Measurements from ENCODE around the gene ITGB4. TPM values are rescaled to one million over a fixed set of nuclear protein-coding genes. Genes with fewer than 3 reads are reported as not detected.

The ITGB4 gene
- total RNA-seq, 2 experiments from 2014 or later, result 0.81 to 1.3 TPM

DNA sequence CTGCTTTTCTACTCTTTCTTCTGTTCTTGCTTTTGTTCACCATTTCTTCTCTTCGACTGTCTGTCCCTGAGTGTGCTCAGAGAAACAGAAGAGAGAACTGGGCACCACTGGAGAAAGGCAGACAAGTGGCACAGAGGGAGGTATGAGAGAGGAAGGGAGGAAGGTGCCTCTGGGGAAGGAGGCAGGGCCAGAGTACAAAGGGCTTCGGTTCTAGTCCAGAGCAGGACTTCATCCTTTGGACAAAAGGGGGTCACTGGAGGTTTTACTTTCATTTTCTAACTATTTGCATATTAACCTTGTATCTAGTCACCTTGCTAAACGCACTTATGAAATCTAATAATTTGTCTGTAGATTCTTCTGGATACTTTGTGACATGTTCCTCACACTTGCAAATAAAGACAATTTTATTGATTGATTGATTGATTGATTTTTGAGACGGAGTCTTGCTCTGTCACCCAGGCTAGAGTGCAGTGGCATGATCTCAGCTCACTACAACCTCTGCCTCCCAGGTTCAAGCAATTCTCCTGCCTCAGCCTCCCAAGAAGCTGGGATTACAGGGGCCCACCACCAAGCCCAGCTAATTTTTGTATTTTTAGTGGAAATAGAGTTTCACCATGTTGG lies 13.5 kb downstream of the ITGB4 start:
- no peak overlapping the region for H3K4me3 Mint-ChIP-seq
- POLR2A ChIA-PET, result no interaction called here

DNA sequence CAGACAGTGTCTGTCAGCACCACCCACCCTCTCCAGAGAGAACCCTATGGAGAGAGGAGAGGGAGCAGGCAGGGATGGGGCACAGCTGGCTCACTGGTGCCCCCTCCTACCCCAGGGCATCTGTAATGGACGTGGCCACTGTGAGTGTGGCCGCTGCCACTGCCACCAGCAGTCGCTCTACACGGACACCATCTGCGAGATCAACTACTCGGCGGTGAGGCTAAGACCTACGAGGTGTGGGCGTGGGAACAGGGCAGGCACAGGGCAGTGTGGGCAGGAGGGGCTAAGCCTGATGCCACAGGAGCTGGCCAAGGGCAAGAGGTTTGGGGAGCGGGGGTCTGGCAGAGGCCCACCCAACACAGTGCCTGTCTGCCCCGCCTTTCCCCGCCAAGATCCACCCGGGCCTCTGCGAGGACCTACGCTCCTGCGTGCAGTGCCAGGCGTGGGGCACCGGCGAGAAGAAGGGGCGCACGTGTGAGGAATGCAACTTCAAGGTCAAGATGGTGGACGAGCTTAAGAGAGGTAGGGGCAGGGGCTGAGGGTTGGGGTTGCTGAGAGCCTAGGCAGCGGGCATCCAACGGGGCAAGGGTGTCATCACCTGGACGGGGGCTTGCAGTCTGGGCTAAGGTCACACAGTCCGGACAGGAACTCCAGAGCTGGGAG lies 15.0 kb downstream of the ITGB4 start:
- intact Hi-C loops (cut with DNase I, micrococcal nuclease), result no loop called here

More for the DNA sequence above, 13.5 kb downstream of the ITGB4 start:
- Mint-ChIP-seq H3K27ac (no peak overlapping the region), H3K4me1 (ENCODE audit: low read depth) (peaks cover 5% of the 10 kb centered on the region), H3K9me3 (no peaks in the 10 kb centered on the region), H3K36me3 (ENCODE audit: low read depth) (no peaks in the 10 kb centered on the region), H3K27me3 (no peaks in the 10 kb centered on the region)
- TF ChIP-seq, protein P1, sequence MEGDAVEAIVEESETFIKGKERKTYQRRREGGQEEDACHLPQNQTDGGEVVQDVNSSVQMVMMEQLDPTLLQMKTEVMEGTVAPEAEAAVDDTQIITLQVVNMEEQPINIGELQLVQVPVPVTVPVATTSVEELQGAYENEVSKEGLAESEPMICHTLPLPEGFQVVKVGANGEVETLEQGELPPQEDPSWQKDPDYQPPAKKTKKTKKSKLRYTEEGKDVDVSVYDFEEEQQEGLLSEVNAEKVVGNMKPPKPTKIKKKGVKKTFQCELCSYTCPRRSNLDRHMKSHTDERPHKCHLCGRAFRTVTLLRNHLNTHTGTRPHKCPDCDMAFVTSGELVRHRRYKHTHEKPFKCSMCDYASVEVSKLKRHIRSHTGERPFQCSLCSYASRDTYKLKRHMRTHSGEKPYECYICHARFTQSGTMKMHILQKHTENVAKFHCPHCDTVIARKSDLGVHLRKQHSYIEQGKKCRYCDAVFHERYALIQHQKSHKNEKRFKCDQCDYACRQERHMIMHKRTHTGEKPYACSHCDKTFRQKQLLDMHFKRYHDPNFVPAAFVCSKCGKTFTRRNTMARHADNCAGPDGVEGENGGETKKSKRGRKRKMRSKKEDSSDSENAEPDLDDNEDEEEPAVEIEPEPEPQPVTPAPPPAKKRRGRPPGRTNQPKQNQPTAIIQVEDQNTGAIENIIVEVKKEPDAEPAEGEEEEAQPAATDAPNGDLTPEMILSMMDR (IDR thresholded peaks at IDR 0.05), result no peak
- Histone ChIP-seq H3K4me1 (ENCODE audit: insufficient read depth, low read length) (peaks cover 3% of the 10 kb centered on the region), H3K27ac (ENCODE audit: low read depth in 1 of 2, low read length in 2 of 2) (no peak overlapping the region), H3K27me3 (ENCODE audit: control insufficient read depth in 1 of 2, insufficient read depth in 2 of 2, low read length in 2 of 2) (no peaks in the 10 kb centered on the region), H3K9me3 (ENCODE audit: control insufficient read depth in 1 of 2, insufficient read depth in 1 of 2, low read length in 2 of 2) (no peaks in the 10 kb centered on the region), H3K36me3 (ENCODE audit: insufficient read depth, low read length) (no peaks in the 10 kb centered on the region), H3K4me3 (ENCODE audit: low read length) (no peak overlapping the region)
- ATAC-seq (ENCODE audit: poor library complexity), result no peak
- intact Hi-C loops (cut with DNase I, micrococcal nuclease), result no loop called here
- no peak for DNase-seq
- CTCF ChIA-PET, result interaction anchor here (0.7 to 1.3 kb wide), 2 partner anchors 10 to 15 kb away, joined by 3 to 4 read pairs; no protein-coding TSS in a partner anchor

DNA sequence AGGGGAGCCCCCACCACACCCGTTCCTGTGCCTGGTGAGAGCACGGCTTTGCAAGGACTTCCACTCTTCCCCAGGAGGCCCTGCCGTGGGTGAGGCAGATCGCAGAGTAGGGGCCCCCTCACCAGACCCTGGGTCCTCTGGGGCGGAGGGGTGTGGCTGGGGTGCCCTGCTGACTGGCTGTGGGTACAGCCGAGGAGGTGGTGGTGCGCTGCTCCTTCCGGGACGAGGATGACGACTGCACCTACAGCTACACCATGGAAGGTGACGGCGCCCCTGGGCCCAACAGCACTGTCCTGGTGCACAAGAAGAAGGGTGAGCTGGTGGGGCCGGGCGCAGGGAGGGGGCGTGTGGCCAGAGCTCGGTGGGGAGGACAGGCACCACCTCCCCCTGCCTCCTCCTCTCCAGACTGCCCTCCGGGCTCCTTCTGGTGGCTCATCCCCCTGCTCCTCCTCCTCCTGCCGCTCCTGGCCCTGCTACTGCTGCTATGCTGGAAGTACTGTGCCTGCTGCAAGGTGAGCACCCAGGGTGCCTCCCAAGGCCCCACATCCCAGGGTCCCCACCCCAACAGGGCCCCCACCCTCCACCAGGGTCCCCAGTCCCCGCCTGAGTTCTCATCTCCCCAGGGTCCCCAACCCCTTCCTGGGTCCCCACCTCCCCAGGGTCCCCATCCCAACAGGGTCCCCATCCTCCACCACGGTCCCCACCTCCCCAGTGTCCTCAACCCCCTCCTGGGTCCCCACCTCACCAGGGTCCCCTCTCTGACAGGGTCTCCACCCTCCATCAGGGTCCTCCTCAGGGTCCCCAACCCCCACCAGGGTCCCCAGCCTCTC lies 16.1 kb downstream of the ITGB4 start:
- Mint-ChIP-seq H3K4me3 (no peak overlapping the region), H3K27me3 (no peaks in the 10 kb centered on the region), H3K27ac (no peak overlapping the region), H3K36me3 (ENCODE audit: low read depth) (no peaks in the 10 kb centered on the region), H3K4me1 (ENCODE audit: low read depth) (peaks cover 5% of the 10 kb centered on the region), H3K9me3 (no peaks in the 10 kb centered on the region)
- Histone ChIP-seq H3K36me3 (ENCODE audit: insufficient read depth, low read length) (no peaks in the 10 kb centered on the region), H3K4me3 (ENCODE audit: low read length) (no peak overlapping the region), H3K27ac (ENCODE audit: low read depth in 1 of 2, low read length in 2 of 2) (no peak overlapping the region), H3K9me3 (ENCODE audit: control insufficient read depth in 1 of 2, insufficient read depth in 1 of 2, low read length in 2 of 2) (no peaks in the 10 kb centered on the region), H3K4me1 (ENCODE audit: insufficient read depth, low read length) (peaks cover 3% of the 10 kb centered on the region), H3K27me3 (ENCODE audit: control insufficient read depth in 1 of 2, insufficient read depth in 2 of 2, low read length in 2 of 2) (no peaks in the 10 kb centered on the region)
- ChIA-PET POLR2A (no interaction called here), CTCF (no interaction called here)
- TF ChIP-seq, protein P1 (IDR thresholded peaks at IDR 0.05), result no peak
- intact Hi-C loops (cut with DNase I, micrococcal nuclease), result no loop called here
- DNase-seq, result peak in 1 of 14 experiments; percentile 19
- ATAC-seq (ENCODE audit: poor library complexity), result no peak

More for the DNA sequence above, 15.0 kb downstream of the ITGB4 start:
- peaks cover 3% of the 10 kb centered on the region for H3K4me1 ChIP-seq (ENCODE audit: insufficient read depth, low read length)
- POLR2A ChIA-PET, result no interaction called here
- H3K9me3 ChIP-seq (ENCODE audit: control insufficient read depth in 1 of 2, insufficient read depth in 1 of 2, low read length in 2 of 2), result no peaks in the 10 kb centered on the region
- H3K27me3 ChIP-seq (ENCODE audit: control insufficient read depth in 1 of 2, insufficient read depth in 2 of 2, low read length in 2 of 2), result no peaks in the 10 kb centered on the region
- H3K36me3 Mint-ChIP-seq (ENCODE audit: low read depth), result no peaks in the 10 kb centered on the region
- no peak overlapping the region for H3K27ac ChIP-seq (ENCODE audit: low read depth in 1 of 2, low read length in 2 of 2)
- TF ChIP-seq, protein P1 (IDR thresholded peaks at IDR 0.05), result no peak
- ATAC-seq (ENCODE audit: poor library complexity) (no peak), DNase-seq (no peak)
- H3K4me3 Mint-ChIP-seq, result no peak overlapping the region
- H3K36me3 ChIP-seq (ENCODE audit: insufficient read depth, low read length), result no peaks in the 10 kb centered on the region
- H3K27me3 Mint-ChIP-seq, result no peaks in the 10 kb centered on the region
- H3K9me3 Mint-ChIP-seq, result no peaks in the 10 kb centered on the region
- H3K4me3 ChIP-seq (ENCODE audit: low read length), result no peak overlapping the region
- CTCF ChIA-PET, result no interaction called here
- peaks cover 5% of the 10 kb centered on the region for H3K4me1 Mint-ChIP-seq (ENCODE audit: low read depth)
- H3K27ac Mint-ChIP-seq, result no peak overlapping the region

Measured in CD4-positive, alpha-beta T cell (primary cell).